Keratinocyte (primary cell): ENCODE data around the gene KLHL20. TPM values are rescaled to one million over a fixed set of nuclear protein-coding genes. Genes with fewer than 3 reads are reported as not detected.
"Not testable (repeated sequence)": the region's sequence is repeated elsewhere in the genome, so short reads cannot be mapped to it uniquely, and the experiment has no call there.

Experiments
- DNase-seq: peaks from one replicate; pipeline ENCODE4 v3.0.0-alpha.2; 2011; ENCODE audit warnings: low read depth, missing footprints, low spot score
- FAIRE-seq: peaks from 2 replicates; lab custom pipeline; 2011; peaks lifted over from hg19 to GRCh38; lab: Jason Lieb, UNC
- H2AFZ ChIP-seq: 2 replicates; pipeline ENCODE4 v1.6.0; 2012; ENCODE audit warnings: low read length, control low read depth, inconsistent platforms; ENCODE audit not compliant: control insufficient read depth
- H3K27ac ChIP-seq: 2 replicates; pipeline ENCODE4 v1.5.1; 2011; ENCODE audit warnings: low read length; ENCODE audit not compliant: control insufficient read depth, insufficient read depth
- H3K27me3 ChIP-seq: 3 replicates; pipeline ENCODE4 v1.6.0; 2011; ENCODE audit warnings: low read length; ENCODE audit not compliant: control insufficient read depth, insufficient read depth; ENCODE audit errors: extremely low read depth
- H3K36me3 ChIP-seq, 2 experiments: 2 replicates in 1 of 2; 3 replicates in 1 of 2; pipeline ENCODE4 v1.5.1; 2011; ENCODE audit warnings: low read length in 2 of 2, mild to moderate bottlenecking in 1 of 2; ENCODE audit not compliant: control insufficient read depth in 2 of 2, insufficient read depth in 2 of 2; ENCODE audit errors: extremely low read depth in 1 of 2
- H3K4me1 ChIP-seq: 3 replicates; pipeline ENCODE4 v1.5.1; 2011; ENCODE audit warnings: low read length; ENCODE audit not compliant: control insufficient read depth, insufficient read depth; ENCODE audit errors: extremely low read depth
- H3K4me2 ChIP-seq: 3 replicates; pipeline ENCODE4 v1.6.0; 2011; ENCODE audit warnings: low read depth, low read length; ENCODE audit not compliant: control insufficient read depth, insufficient read depth; ENCODE audit errors: extremely low read depth
- H3K4me3 ChIP-seq, 3 experiments: fragments of 200-600 bp in 1 of 3; sonication (generic) in 1 of 3; 2 replicates in 2 of 3; 3 replicates in 1 of 3; pipeline ENCODE4 v1.5.1; 2011 to 2016; ENCODE audit warnings: low read length in 3 of 3, mild to moderate bottlenecking in 3 of 3, control low read depth in 2 of 3, inconsistent platforms in 1 of 3, low read depth in 1 of 3, mixed read lengths in 1 of 3, mixed run types in 1 of 3, moderate library complexity in 1 of 3; ENCODE audit not compliant: control insufficient read depth in 2 of 3, insufficient read depth in 2 of 3; ENCODE audit errors: extremely low read depth in 1 of 3
- H3K79me2 ChIP-seq: 2 replicates; pipeline ENCODE4 v1.6.0; 2012; ENCODE audit warnings: low read length; ENCODE audit not compliant: control insufficient read depth, insufficient read depth
- H3K9ac ChIP-seq: 3 replicates; pipeline ENCODE4 v1.6.0; 2011; ENCODE audit warnings: low read length; ENCODE audit not compliant: control insufficient read depth, insufficient read depth; ENCODE audit errors: extremely low read depth
- H3K9me1 ChIP-seq: 3 replicates; pipeline ENCODE4 v1.6.0; 2011; ENCODE audit warnings: low read length; ENCODE audit not compliant: control insufficient read depth, insufficient read depth; ENCODE audit errors: extremely low read depth
- H3K9me3 ChIP-seq: 2 replicates; pipeline ENCODE4 v1.5.1; 2012; ENCODE audit warnings: low read depth, low read length; ENCODE audit not compliant: control insufficient read depth
- H4K20me1 ChIP-seq: 3 replicates; pipeline ENCODE4 v1.6.0; 2011; ENCODE audit warnings: low read length; ENCODE audit not compliant: control insufficient read depth, insufficient read depth; ENCODE audit errors: extremely low read depth
- CTCF ChIP-seq, 3 experiments: IDR thresholded peaks in 1 of 3; conservative IDR thresholded peaks in 1 of 3; optimal IDR thresholded peaks in 1 of 3; 2 replicates in 2 of 3; 3 replicates in 1 of 3; pipeline versions ENCODE3 to v1.5.1; 2011; ENCODE audit warnings: low read length in 3 of 3, mild to moderate bottlenecking in 3 of 3, moderate library complexity in 2 of 3, control low read depth in 1 of 3, inconsistent platforms in 1 of 3; ENCODE audit not compliant: insufficient read depth in 2 of 3; ENCODE audit errors: extremely low read depth in 1 of 3
- EZH2 ChIP-seq: IDR thresholded peaks from one replicate; pipeline ENCODE4 v1.6.1; 2012; ENCODE audit warnings: inconsistent platforms, mild to moderate bottlenecking, low read length, moderate library complexity
- dilution Hi-C: fragments of 300-500 bp; cut with MboI; formaldehyde crosslinking; loops from one replicate; pipeline ENCODE4 v1.7.0; 2020; ENCODE audit warnings: low sequenced_read_pairs; ENCODE audit not compliant: extremely low pct_ligation_motif_present
- polyA plus RNA-seq, 5 experiments: library from polyadenylated mRNA; depleted of rRNA in 3 of 5; stranded (reverse) in 3 of 5; stranded (forward) in 1 of 5; unstranded in 1 of 5; fragments of >200 nt; gene quantifications; 1 replicate in 1 of 5; 2 replicates in 3 of 5; 3 replicates in 1 of 5; pipeline versions ENCODE4 v1.2.1 to v1.2.3, GENCODE V29; 2011 to 2012; ENCODE audit warnings: missing spikeins in 2 of 5, low read depth in 1 of 5, low replicate concordance in 1 of 5

The KLHL20 gene
- polyA plus RNA-seq, 1 donor (not counting 4 experiments of a cell fraction or from before 2014, with no cell fraction given): 17.4 TPM

GRCh38 chr1:173669491-173669941 is 45.3 kb upstream of the KLHL20 start, which contains the start of gene ANKRD45:
Gene ANKRD45, minus strand, starts transcription at chr1:173669851. Its CDS starts 10,433 bp downstream, at chr1:173659418.
- FAIRE-seq (no peak), DNase-seq (no peak)
- no peaks in the 10 kb centered on the region for H3K9me3 ChIP-seq
- peak within 1 kb of the TSS in 2 of 3 experiments; percentile 5 to 16 for H3K4me3 ChIP-seq
- H4K20me1 ChIP-seq: no peaks in the 10 kb centered on the region
- no peak within 1 kb of the TSS for H3K27ac ChIP-seq
- no peaks in the 10 kb centered on the region for H3K4me1 ChIP-seq
- H3K9me1 ChIP-seq: no peaks in the 10 kb centered on the region
- dilution Hi-C loops: no loop called here
- H3K27me3 ChIP-seq: no peaks in the 10 kb centered on the region
- no peak within 1 kb of the TSS for H3K9ac ChIP-seq
- H3K4me2 ChIP-seq: peak within 1 kb of the TSS; percentile 66
- peak within 1 kb of the TSS; percentile 42 for H2AFZ ChIP-seq
- no peaks in the 10 kb centered on the region for H3K79me2 ChIP-seq
- TF ChIP-seq EZH2 (no peak), CTCF (optimal IDR thresholded peaks at IDR 0.05 in 1 of 3, IDR thresholded peaks at IDR 0.05 in 1 of 3, conservative IDR thresholded peaks at IDR 0.05 in 1 of 3; ENCODE audit: extremely low read depth in 1 of 3, insufficient read depth in 2 of 3, low read length in 3 of 3) (peak in 1 of 3 experiments; percentile 0)
- no peaks in the 10 kb centered on the region for H3K36me3 ChIP-seq

- H3K36me3 ChIP-seq, H3K4me1 ChIP-seq, H3K4me2 ChIP-seq, DNase-seq, H3K9me3 ChIP-seq, FAIRE-seq, H2AFZ ChIP-seq, dilution Hi-C loops, H3K27me3 ChIP-seq, H3K27ac ChIP-seq, H3K4me3 ChIP-seq, H3K9me1 ChIP-seq, H3K9ac ChIP-seq, H4K20me1 ChIP-seq, H3K79me2 ChIP-seq: not testable (repeated sequence)
These were observed 40.3 kb upstream of the KLHL20 start for GRCh38 chr1:173674496-173674895.

DNA sequence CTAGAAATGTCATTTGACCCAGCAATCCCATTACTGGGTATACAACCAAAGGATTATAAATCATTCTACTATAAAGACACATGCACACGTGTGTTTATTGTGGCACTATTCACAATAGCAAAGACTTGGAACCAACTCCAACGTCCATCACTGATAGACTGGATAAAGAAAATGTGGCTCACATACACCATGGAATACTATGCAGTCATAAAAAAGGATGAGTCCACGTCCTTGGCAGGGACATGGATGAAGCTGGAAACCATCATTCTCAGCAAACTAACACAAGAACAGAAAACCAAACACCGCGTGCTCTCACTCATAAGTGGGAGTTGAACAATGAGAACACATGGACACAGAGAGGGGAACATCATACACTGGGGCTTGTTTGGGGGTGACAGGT is 34.6 kb upstream of the KLHL20 start:
- H3K9me3 ChIP-seq, H3K4me3 ChIP-seq, dilution Hi-C loops, H3K36me3 ChIP-seq, H3K79me2 ChIP-seq, H3K27ac ChIP-seq, H3K9me1 ChIP-seq, H4K20me1 ChIP-seq, H3K4me2 ChIP-seq, H3K9ac ChIP-seq, H3K4me1 ChIP-seq, DNase-seq, H2AFZ ChIP-seq, H3K27me3 ChIP-seq, FAIRE-seq: not testable (repeated sequence)
